B cell (primary cell): ENCODE measurements around the gene SLC35D2. TPM values are rescaled to one million over a fixed set of nuclear protein-coding genes. Genes with fewer than 3 reads are reported as not detected.
"Not testable (repeated sequence)": the region's sequence is repeated elsewhere in the genome, so short reads cannot be mapped to it uniquely, and the experiment has no call there.

Experiments
- ATAC-seq: fragments of 200-7000 bp; cut with Tn5 transposase; one replicate; pipeline ENCODE4 v1.10.0; 2021; ENCODE audit warnings: low read depth, mild to moderate bottlenecking, moderate number of reproducible peaks, moderate library complexity
- CTCF ChIA-PET: fragments of 350-600 bp; sonication (Branson Sonifier 250); formaldehyde crosslinking; loops from one replicate; lab custom pipeline; 2021; ENCODE audit warnings: antibody characterized with exemption, inconsistent platforms; lab: Charles Lee
- POLR2A ChIA-PET: fragments of 350-600 bp; sonication (Branson Sonifier 250); formaldehyde crosslinking; loops from one replicate; lab custom pipeline; 2021; ENCODE audit warnings: antibody characterized with exemption; lab: Charles Lee
- DNase-seq: peaks from one replicate; pipeline ENCODE4 v3.0.0; 2013
- H2AFZ ChIP-seq: 2 replicates; pipeline ENCODE4 v1.6.1; 2012; ENCODE audit warnings: mild to moderate bottlenecking, low read depth, low read length; ENCODE audit not compliant: insufficient read depth, poor library complexity, severe bottlenecking
- H3K27ac ChIP-seq, 2 donors: 1 replicate in 1 of 2; 2 replicates in 1 of 2; pipeline ENCODE4 v1.5.1; 2012 to 2013; ENCODE audit warnings: low read length in 2 of 2, mild to moderate bottlenecking in 2 of 2, moderate library complexity in 1 of 2
- H3K27me3 ChIP-seq, 4 experiments: fragments of 200-600 bp in 1 of 4; sonication (generic) in 1 of 4; replicated peaks in 1 of 4; 1 replicate in 2 of 4; 2 replicates in 2 of 4; pipeline versions ENCODE4 v1.6.1 to v1.7.0; 2013 to 2016; ENCODE audit warnings: low read length in 3 of 4, mild to moderate bottlenecking in 2 of 4, mixed read lengths in 1 of 4, moderate library complexity in 1 of 4; ENCODE audit not compliant: insufficient read depth in 4 of 4, control insufficient read depth in 3 of 4; ENCODE audit errors: control extremely low read depth in 1 of 4
- H3K36me3 ChIP-seq, 2 experiments: replicated peaks in 1 of 2; 1 replicate in 1 of 2; 2 replicates in 1 of 2; pipeline versions ENCODE4 v1.6.1 to v1.7.1; 2013; ENCODE audit warnings: low read length in 1 of 2; ENCODE audit not compliant: insufficient read depth in 2 of 2, control insufficient read depth in 1 of 2; ENCODE audit errors: control extremely low read depth in 1 of 2, extremely low read depth in 1 of 2
- H3K4me1 ChIP-seq, 2 donors: fragments of 200-600 bp in 1 of 2; sonication (generic) in 1 of 2; 1 replicate in 1 of 2; 2 replicates in 1 of 2; pipeline versions ENCODE4 v1.5.1 to v1.6.1; 2013 to 2017; ENCODE audit warnings: low read length in 2 of 2; ENCODE audit not compliant: control insufficient read depth in 2 of 2, insufficient read depth in 2 of 2
- H3K4me2 ChIP-seq: replicated peaks from 2 replicates; pipeline ENCODE3; 2012; ENCODE audit warnings: mild to moderate bottlenecking, low read depth, low read length; ENCODE audit not compliant: poor library complexity, severe bottlenecking
- H3K4me3 ChIP-seq, 5 experiments: fragments of 200-600 bp in 1 of 5; sonication (generic) in 1 of 5; 1 replicate in 3 of 5; 2 replicates in 2 of 5; pipeline versions ENCODE4 v1.5.1 to v1.7.0; 2011 to 2016; ENCODE audit warnings: low read length in 4 of 5, mild to moderate bottlenecking in 4 of 5, low read depth in 2 of 5, control low read depth in 1 of 5, moderate library complexity in 1 of 5; ENCODE audit not compliant: insufficient read depth in 1 of 5; ENCODE audit errors: control extremely low read depth in 1 of 5, extremely low read depth in 1 of 5
- H3K79me2 ChIP-seq: fragments of 200-600 bp; sonication (generic); one replicate; pipeline ENCODE4 v1.6.0; 2016; ENCODE audit warnings: low read length; ENCODE audit not compliant: control insufficient read depth, insufficient read depth
- H3K9ac ChIP-seq: fragments of 200-600 bp; sonication (generic); 2 replicates; pipeline ENCODE4 v1.6.1; 2017; ENCODE audit warnings: mild to moderate bottlenecking, low read length, moderate library complexity
- H3K9me3 ChIP-seq, 3 donors: one replicate each; pipeline versions ENCODE4 v1.6.1 to v1.7.1; 2013; ENCODE audit warnings: low read length in 2 of 3; ENCODE audit not compliant: control insufficient read depth in 2 of 3, insufficient read depth in 1 of 3; ENCODE audit errors: control extremely low read depth in 1 of 3
- H4K20me1 ChIP-seq: 2 replicates; pipeline ENCODE4 v1.6.0; 2012; ENCODE audit warnings: mild to moderate bottlenecking, low read length; ENCODE audit not compliant: insufficient read depth, control insufficient read depth, poor library complexity, severe bottlenecking
- H3K27ac Mint-ChIP-seq: one replicate; pipeline ENCODE4 v1.8.0; 2021; ENCODE audit warnings: mixed read lengths
- H3K27me3 Mint-ChIP-seq: one replicate; pipeline ENCODE4 v1.8.0; 2021; ENCODE audit warnings: mixed read lengths
- H3K4me1 Mint-ChIP-seq: one replicate; pipeline ENCODE4 v1.8.0; 2021; ENCODE audit warnings: mixed read lengths
- H3K4me3 Mint-ChIP-seq: one replicate; pipeline ENCODE4 v1.8.0; 2021; ENCODE audit warnings: mixed read lengths
- H3K9me3 Mint-ChIP-seq: one replicate; pipeline ENCODE4 v1.8.0; 2022; ENCODE audit warnings: mixed read lengths; ENCODE audit not compliant: insufficient read depth
- CTCF ChIP-seq: fragments of 200-600 bp; IDR thresholded peaks from one replicate; pipeline ENCODE4 v1.8.0; 2022; ENCODE audit warnings: antibody characterized with exemption, mild to moderate bottlenecking
- EZH2 ChIP-seq: IDR thresholded peaks from 2 replicates; pipeline ENCODE4 v1.6.1; 2012; ENCODE audit warnings: borderline replicate concordance, low read depth, mild to moderate bottlenecking, moderate library complexity, low read length; ENCODE audit not compliant: insufficient read depth, poor library complexity, severe bottlenecking
- WGBS: methylation state at CpG from one replicate; pipeline ENCODE4 v1.1.5; 2013; ENCODE audit warnings: missing lambda C conversion rate; ENCODE audit not compliant: insufficient coverage; 5-methylcytosine and 5-hydroxymethylcytosine counted together
- intact Hi-C: fragments of 100-400 bp; cut with micrococcal nuclease; formaldehyde crosslinking; loops from one replicate; pipeline ENCODE4 v1.10.0; 2022
- polyA plus RNA-seq: library from polyadenylated mRNA; depleted of rRNA; stranded (reverse); fragments of >200 nt; gene quantifications from 2 replicates; pipeline ENCODE4 v1.2.3, GENCODE V29; 2012
- total RNA-seq, 2 donors: library from RNA; stranded (reverse); fragments of 120-200 nt in 1 of 2; gene quantifications; 1 replicate in 1 of 2; 2 replicates in 1 of 2; pipeline versions ENCODE4 v1.2.3 to v1.2.4, GENCODE V29; 2013 to 2022

SLC35D2 gene
- total and polyA plus RNA-seq, 2 donors (not counting 1 experiment from before 2014, with no cell fraction given) = 5.1 to 13.6 TPM

GRCh38 chr9:96361668-96362067, 21.8 kb downstream of the SLC35D2 start:
- Histone ChIP-seq H3K79me2 (no peaks in the 10 kb centered on the region), H3K9me3 (no peaks in the 10 kb centered on the region), H3K4me1 (no peaks in the 10 kb centered on the region), H3K27ac (no peak overlapping the region), H3K4me3 (no peak overlapping the region), H2AFZ (no peak overlapping the region), H4K20me1 (no peaks in the 10 kb centered on the region), H3K27me3 (no peaks in the 10 kb centered on the region), H3K36me3 (no peaks in the 10 kb centered on the region), H3K4me2 (no peak overlapping the region), H3K9ac (no peak overlapping the region)
- ChIA-PET POLR2A (no interaction called here), CTCF (no interaction called here)
- H3K9me3 Mint-ChIP-seq = no peaks in the 10 kb centered on the region
- TF ChIP-seq CTCF = no peak
- no peak for TF ChIP-seq EZH2
- no peak overlapping the region for H3K27ac Mint-ChIP-seq
- H3K27me3 Mint-ChIP-seq = no peaks in the 10 kb centered on the region
- intact Hi-C loops = no loop called here
- no peaks in the 10 kb centered on the region for H3K4me1 Mint-ChIP-seq
- DNase-seq (no peak), ATAC-seq (no peak)
- WGBS = 90% methylated on average over 2 of the region's 6 CpGs
- H3K4me3 Mint-ChIP-seq = no peak overlapping the region

- H3K9ac ChIP-seq = no peak overlapping the region
- no peaks in the 10 kb centered on the region for H3K27me3 ChIP-seq
- POLR2A ChIA-PET = no interaction called here
- H3K36me3 ChIP-seq = no peaks in the 10 kb centered on the region
- Mint-ChIP-seq H3K4me3 (no peak overlapping the region), H3K9me3 (no peaks in the 10 kb centered on the region), H3K27ac (no peak overlapping the region), H3K4me1 (no peaks in the 10 kb centered on the region), H3K27me3 (no peaks in the 10 kb centered on the region)
- H3K4me1 ChIP-seq = no peaks in the 10 kb centered on the region
- TF ChIP-seq CTCF (no peak), EZH2 (no peak)
- 92% methylated on average over 2 of the region's 2 CpGs for WGBS
- CTCF ChIA-PET = no interaction called here
- H4K20me1 ChIP-seq = no peaks in the 10 kb centered on the region
- no peak for ATAC-seq
- no peaks in the 10 kb centered on the region for H3K9me3 ChIP-seq
- no peak overlapping the region for H3K4me3 ChIP-seq
- no peak overlapping the region for H2AFZ ChIP-seq
- no peak overlapping the region for H3K27ac ChIP-seq
- intact Hi-C loops = no loop called here
- no peaks in the 10 kb centered on the region for H3K79me2 ChIP-seq
- H3K4me2 ChIP-seq = no peak overlapping the region
- no peak for DNase-seq
Observed at GRCh38 chr9:96360976-96361375, 22.5 kb downstream of the SLC35D2 start.

GRCh38 chr9:96360523-96360922, 23.0 kb downstream of the SLC35D2 start:
- CTCF ChIA-PET, H3K27me3 ChIP-seq, H3K4me3 Mint-ChIP-seq, H3K9ac ChIP-seq, H3K9me3 ChIP-seq, H3K79me2 ChIP-seq, H3K27ac ChIP-seq, DNase-seq, H3K36me3 ChIP-seq, intact Hi-C loops, H4K20me1 ChIP-seq, H3K4me3 ChIP-seq, H3K4me1 ChIP-seq, ATAC-seq, H2AFZ ChIP-seq, POLR2A ChIA-PET, H3K27me3 Mint-ChIP-seq, H3K27ac Mint-ChIP-seq, H3K4me2 ChIP-seq, H3K4me1 Mint-ChIP-seq, H3K9me3 Mint-ChIP-seq: not testable (repeated sequence)
- no CpG with 5 or more reads among the region's 6 CpGs for WGBS
